Muscle of arm (tissue), 12 donors: ENCODE measurements around the gene HDAC4. TPM values are rescaled to one million over a fixed set of nuclear protein-coding genes. Genes with fewer than 3 reads are reported as not detected.

Source experiments
- DNase-seq: peaks from one replicate; pipeline ENCODE4 v3.0.0-alpha.2; 2013
- polyA plus RNA-seq, 12 donors: library from polyadenylated mRNA; unstranded; fragments of 120-200 nt; gene quantifications; one replicate each; pipeline ENCODE4 v1.2.1, GENCODE V29; 2013; ENCODE audit not compliant: insufficient read length in 12 of 12

Gene HDAC4
- polyA plus RNA-seq, 12 donors: 10.0 to 23.7 (median 13.5) TPM; not detected in 1

DNA sequence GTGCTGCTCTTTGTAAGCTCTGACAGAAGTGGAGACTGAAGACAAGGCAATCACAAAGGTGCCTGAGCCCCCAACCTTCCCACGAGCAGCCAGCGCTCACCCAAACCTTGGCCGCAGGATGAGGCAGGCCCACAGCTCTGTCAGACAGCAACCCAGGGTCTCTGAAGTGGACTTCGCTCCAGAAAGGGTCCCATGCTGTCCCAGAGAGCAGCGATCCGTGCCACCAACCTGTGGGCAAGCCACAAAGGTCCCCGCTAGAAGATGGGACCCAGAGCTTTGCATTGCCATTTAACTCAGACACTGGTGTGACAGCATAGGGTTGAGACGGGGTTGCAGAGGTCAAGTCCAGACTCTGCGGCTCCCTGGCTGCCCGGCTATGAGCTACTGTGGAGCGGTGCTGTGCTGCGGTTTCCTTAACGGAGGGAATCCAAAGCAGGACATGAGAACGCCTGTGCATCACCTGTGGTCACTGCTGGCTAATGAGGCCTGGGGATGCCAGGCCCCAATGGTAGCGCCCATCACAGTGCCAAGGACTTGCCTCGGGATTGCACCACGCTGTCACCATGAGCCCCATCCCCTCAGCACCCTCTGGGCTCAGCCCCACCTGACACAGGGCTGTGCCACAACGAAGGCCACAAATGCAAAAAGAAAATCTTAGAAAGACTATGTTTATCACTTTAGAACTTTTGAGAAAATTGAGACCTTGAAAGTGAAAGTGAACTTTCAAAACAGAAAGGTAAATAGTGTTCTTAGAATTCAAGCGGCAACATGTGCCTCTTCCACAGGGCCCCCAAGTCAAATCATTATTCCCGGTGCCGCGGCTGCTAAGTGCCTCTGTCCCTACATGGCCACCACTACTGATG is 103.4 kb downstream of the HDAC4 start:
- no peak for DNase-seq

DNA sequence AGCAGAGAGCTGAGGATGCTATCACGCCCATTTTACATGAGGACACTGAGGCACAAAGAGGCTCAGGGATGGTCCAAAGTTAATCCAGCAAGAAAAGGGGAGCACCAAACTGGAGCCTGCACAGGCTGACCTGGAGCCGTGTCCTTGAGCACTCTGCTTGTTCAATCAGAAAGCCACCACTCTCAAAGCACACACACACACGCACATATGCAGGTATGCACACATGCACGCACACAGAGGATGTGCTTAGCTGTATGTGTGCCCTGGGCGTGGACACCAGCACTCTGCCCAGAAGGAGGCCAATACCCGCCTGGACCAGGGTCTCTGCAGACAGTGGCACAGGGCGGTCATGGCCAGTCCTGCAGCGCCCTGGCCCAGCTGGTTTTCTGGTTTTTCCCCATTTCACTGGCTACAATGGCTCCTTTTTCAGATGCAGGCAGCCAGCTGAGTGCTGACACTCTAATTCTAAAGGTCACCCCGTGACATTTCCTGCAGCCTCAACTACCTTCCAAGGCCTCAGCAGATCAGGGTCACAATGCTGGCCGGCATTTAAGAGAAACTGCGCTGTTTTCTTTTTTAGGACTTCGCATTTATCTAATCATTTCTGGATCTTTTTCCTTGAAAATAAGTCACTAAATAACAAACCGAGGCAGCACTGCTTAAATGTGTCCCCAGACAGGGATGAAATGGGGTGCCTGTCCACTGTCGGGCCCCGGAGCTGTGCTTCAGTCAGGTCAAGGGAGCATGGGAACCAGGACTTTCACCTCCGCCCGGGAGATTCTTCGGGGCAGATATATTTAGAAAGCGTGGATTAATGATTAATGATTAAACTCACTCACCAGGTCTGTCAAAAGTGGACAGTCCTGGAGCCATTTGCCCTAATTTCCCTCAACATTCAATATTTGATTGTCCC is 104.5 kb downstream of the HDAC4 start:
- no peak for DNase-seq

DNA sequence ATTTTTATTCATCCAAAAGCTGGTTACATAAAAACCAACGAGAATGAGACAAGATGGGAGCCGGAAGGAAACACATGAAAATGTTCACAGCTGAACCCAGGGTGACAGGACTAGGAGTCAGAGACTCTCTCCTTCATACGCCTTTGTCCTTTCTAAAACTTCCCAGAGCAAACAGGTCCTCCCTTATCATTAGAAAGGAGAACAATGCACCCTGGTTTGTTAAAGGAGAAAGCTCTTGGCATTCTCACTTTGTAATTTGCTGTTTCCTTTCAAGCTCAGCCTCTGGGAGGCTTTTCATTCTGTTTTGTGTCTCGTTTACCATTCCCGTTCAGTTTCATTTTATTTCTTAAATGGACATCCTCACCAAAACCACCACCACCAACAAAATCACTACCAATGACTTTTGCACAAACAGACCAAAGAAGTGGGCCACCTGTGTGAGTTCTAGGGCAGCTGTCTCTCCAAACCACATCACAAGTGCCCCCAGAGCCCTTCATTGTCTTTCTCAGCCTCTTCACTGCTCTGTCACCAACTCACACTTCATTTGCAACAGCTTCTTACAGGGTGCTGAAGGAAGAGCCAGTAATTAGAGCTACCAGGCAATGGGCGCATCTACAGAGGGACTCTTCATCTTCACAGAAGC is 105.3 kb downstream of the HDAC4 start:
- DNase-seq: no peak

DNA sequence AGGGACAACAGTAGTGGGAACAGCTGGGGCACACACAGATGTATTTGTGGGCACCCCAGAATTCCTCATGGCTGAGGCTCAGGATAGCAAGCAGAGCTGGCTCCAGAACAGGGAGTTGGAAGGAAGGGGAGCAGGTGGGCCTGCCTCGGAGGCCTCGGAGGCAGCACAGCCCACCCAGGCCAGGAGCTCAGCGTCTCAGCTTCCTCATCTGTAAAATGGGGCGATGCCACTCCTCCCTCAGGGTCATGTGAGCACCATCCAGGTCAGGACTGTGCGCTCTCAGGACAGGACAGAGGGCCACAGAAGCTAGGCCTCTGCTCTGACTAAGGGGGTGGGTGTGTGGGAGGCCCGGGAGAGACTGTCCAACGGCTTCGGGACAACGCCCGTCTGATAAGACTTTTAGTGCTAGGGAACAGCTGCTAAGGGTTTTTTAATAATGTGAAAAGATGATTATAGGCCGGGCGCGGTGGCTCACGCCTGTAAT is 106.2 kb downstream of the HDAC4 start:
- DNase-seq: no peak

DNA sequence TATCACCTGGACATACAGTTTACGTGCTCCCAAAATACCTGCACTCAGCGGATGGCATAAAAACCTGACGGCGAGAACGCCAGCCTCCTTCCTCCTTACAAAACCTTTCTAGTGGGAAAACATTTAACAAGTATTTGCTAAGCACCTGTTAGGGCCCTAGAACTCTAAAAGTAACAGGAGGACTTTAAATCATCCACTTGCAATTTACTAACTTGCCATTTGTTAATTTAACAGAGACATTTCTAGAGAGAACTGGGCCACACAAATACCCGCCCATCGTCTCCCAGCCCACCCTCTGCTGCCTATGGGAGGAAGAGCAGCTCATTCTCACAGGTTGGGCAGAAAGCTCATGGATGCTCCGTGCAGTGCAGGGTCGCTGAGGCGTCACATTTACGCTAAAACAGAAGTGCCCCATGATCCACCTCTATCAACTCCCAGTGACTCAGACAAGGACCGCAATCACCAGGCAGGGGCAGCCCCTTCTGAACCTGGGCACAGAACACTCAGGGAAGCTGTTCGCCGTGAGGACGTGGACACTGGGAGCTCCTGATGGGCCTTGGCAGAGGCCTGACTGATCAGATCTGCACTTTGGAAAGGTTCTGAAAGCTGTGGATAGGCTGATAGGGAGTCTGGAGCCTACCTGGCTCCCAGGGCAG is 106.9 kb downstream of the HDAC4 start:
- DNase-seq: no peak

DNA sequence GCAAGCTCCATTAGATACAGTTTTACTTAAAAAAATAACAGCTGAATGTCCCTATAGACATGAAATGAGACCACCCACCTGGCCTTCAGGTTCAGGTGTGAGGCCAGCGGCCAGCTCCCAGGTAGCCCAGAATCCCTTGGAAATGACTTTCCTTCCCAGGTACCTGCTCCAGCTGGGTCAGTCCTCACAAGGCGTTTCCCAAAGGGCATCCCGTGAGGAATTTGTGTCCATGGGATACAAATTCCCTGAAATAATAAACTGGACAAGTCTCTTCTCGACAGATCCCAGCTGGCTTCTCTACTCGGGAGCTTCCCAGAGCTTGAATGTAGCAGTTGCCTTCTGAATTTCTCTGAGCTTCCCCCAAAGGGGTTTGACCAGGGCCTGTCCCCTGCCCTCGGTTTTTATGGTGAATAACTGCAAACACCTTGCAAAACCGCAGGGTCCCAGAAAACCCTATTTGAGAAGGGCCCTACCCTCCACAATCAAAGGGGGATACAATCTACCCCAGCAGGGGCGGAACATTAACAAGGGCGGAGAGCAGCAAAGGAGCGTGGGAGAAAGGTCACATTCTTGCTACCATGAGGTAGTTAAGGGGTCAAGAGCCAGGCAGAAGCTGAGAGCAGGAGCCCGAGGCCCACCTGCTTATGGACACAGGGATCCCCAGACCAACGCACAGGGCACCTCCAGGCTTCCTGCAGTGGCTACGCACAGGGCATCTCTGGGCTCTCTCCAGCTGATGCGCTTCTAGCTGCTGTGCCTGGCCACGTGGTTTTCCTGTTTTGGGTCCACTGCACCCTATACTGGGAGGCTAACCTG is 107.7 kb downstream of the HDAC4 start:
- no peak for DNase-seq

DNA sequence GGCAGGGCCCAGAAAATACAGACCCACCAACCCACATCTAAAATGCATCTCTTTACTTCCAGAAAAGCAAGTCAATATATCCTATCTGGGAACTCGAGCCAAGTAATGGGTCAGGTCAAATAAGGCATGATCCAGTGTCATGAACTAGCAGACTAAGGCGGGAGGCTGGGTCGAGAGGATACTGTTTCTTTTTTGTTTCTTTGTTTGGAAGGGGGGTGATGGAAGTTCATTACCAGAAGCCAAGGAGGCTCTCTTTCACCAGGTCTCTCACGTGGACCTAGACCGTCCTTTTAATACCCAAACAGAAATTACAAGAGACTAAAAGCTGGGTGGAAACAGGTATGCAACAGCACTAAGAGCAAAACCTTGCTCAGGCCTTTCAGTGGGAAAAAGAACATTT is 108.3 kb downstream of the HDAC4 start:
- no peak for DNase-seq

DNA sequence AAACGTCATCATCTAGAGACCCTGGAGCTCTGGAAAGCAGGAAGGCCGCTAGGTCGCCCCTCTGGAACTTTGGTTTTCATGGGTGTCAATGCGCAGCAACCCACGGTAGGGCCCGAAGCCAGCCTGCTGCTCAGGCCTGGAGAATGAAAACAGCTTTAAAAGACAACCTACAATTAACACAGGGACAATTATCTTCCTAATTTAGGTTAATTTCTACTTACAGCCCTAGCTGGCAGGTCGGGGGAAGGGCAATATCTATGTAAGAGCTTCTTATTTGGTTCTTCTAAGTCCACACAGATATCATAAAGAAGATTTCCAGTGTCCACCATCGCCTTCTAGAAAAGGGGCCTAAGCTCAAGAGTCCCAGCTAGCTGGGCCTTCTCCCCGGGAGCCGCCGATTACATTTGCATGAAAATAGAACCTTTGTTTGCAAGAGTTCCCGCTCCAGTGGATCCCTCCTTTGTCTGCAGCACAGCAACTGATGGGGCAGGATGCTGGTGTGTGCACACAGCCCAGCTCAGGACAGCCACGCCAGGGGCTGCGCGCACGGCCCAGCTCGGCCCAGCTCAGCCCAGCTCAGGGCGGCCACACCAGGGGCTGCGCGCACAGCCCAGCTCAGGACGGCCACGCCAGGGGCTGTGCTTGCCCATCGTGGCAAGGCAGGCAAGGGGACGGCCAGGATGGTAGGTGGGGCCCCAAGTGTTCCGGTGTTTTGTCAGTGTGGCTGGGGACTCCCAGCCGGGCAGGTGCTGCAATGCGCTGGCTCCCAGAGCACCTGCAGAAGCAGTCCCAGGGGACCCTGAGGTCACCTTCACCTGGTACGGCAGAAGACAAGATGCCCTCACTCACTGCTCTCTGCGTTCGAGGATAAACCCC is 109.1 kb downstream of the HDAC4 start:
- no peak for DNase-seq

DNA sequence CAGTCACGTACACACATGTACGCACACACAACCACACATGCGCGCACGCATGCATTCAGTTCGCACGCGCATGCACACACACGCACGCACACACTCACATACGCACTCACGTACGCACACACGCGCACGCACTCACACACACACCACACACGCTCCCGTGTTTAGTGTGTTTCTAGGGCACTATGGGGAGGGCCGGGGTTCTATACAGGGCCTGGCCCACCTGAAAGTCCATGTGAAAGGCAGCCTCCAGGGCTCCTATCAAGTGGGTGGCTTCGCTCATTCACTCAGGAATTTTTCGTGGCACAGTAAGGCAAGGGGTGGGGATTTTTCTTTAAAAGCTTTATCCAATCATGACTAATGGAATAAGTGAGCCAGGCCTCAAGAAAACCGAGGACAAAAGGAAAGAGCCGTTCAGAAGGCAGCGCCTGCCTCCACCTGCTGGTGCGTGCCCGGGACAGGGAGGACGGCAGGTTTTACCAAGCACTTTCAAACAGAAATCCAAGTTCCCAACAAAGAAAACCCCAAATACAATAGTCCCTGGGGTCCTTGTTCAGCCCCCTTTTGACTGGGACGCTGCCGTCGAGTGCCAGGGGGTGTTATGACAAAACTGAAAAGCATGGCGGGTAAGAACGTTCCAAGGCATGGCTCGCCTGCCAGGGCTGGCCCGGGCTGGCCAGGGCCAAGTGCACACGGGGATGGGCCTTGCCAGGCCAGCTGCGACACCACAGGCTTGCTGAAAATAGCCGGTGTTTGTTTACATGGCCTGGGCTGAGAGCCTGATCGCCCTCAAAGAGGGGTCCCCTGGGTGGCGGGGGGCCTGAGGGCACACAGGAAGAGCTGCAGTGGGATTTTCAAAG is 110.0 kb downstream of the HDAC4 start:
- no peak for DNase-seq

DNA sequence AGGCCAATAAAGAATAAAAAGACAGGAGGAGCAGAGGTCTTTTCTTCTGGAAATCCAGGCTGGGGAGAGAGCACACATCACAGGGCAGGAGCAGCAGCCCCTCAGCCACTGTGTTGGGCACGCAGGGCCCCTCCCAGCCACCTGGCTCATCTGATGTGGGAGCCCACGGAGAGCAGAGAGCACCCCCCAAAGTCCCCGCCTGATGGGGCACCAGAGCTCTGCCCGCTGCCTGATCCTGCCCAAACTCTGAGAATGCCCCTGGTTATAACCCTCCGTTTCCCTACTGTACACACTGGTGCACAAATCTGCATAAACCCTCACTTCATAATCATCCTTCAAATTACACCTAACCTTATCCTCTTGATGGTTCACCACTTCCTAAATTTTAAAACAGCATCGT is 111.3 kb downstream of the HDAC4 start:
- DNase-seq: no peak

DNA sequence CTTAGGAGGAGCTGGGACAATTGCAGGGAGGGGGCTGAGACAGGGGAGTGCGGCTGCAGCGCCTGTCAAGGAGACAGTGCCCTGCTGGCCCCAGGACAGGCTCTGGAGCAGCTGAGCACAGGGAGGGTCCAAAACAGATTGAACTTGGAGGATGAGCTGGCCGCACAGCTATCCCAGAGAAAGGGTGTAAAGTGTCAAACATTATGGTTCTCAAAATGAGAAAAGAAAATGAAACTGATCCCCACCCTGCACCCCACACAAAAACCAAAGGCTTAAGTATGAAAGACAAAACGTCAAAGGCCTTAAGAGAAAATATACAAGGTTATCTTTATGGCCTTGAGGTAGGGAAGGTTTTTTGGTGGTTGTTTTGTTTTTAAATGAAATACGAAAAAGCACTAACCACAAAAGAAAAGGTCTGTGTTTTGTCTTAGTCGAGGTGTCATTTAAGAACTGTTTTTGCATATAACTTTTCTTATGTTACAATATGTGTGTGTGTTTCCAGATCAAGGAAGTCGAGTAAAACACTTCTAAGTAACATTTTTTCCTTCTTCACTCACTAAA is 111.8 kb downstream of the HDAC4 start:
- DNase-seq: no peak

DNA sequence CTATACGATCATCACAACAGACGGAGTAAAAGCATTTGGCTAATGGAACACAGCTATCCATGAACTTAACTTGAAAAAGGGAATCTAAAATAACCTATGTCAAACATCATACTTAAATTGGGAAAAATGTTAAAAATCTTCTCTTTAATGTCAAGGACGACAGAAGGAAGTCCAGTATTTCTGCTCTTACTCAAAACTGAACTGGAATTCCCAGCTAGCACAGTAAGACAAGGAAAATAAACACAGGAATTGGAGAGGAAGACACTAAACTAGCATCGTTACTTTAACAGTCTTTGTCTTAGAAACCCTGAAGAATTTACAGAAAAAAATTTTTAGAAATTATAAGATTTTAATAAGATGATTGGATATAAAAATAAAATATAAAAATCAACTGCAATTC is 112.6 kb downstream of the HDAC4 start:
- no peak for DNase-seq

DNA sequence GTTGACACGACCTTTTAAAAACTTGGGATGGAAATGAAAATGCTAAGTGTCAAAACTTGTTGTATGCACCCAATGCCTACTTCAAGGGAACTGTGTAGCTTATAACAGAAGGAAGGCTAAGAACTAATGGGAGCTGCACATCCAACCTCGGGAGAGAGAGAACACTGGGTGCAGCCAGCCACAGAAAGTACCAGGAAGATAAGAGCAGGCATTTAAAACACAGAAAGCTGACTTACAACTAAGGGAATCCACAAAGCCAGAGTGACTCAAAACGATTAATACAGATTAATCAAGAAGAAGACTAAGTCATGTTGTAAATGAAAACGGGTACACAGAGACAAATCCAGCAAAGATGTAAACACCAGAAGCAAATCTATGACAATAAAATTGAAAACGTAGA is 113.4 kb downstream of the HDAC4 start:
- DNase-seq: no peak

DNA sequence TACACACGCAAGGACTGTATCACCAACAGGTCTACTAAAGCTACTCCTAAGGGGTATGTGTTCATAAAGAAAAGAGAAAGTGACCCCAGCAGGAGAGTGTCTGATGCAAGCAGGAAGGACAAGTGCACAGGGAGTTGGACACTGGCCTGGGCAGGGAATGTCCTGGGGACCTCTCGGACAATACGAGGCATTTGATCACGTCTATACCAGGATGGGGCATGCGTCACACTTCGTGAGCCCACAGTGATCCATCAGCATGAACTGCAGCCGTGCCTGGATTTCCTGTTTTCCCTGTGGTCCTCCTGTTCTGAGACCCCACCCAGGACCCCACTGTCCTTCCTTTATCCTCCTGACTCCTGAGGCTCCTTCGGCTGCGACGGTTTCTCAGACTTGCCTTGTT is 113.9 kb downstream of the HDAC4 start:
- no peak for DNase-seq

DNA sequence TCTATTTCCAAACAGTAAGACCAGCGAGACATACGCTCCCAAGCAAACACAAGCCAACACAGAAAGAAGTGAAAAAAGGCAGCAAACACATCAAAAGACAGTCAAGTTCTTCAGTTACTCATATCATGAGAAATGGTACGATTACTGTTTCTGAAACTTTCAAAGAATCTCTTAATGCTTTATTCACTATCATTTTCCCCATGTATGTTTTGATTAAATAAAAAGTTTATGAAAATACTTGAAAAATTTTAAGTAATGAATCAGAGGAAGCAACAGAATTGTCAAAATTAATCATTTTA is 114.9 kb downstream of the HDAC4 start:
- no peak for DNase-seq

DNA sequence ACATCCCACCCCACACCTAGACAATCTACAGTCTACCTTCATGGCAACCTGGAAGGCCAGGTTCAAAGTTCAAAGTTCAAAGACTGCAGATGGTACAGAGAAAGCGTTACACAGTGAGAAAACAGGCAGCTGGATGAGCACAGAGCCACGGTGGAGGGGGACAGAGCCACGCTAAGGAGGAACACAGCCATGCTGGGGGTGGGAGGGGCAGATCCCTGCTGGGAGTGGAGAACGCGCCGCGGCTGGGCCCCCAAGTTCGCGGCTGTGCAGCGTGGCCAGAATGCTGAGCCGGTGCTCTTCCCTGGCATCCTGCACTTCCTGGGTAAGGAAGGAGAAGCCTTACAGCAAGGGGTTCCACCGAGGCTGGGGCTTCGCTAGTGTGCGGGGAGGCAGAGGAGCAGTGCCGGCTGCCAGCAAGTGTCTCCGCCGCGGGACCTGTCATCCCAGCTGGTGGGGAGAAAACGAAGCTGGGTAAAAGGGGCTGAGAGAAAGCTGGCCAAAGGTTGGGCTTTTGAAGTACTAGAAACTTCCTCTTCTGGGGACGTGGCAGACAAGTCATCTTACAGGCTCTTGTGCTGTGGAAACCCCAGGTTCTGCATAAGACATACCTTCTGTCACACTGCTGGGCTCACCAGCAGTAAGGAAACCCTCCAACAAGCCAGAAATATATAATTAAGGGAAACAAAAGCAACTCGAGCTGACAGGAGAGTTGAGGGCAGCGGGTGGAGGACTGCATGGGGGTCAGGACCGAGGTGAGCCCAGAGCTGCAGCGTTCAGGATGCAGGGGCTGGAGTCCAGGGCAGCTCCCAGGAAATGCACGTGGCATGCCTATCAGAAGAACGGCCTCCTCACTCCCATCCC is 115.5 kb downstream of the HDAC4 start:
- DNase-seq: no peak

DNA sequence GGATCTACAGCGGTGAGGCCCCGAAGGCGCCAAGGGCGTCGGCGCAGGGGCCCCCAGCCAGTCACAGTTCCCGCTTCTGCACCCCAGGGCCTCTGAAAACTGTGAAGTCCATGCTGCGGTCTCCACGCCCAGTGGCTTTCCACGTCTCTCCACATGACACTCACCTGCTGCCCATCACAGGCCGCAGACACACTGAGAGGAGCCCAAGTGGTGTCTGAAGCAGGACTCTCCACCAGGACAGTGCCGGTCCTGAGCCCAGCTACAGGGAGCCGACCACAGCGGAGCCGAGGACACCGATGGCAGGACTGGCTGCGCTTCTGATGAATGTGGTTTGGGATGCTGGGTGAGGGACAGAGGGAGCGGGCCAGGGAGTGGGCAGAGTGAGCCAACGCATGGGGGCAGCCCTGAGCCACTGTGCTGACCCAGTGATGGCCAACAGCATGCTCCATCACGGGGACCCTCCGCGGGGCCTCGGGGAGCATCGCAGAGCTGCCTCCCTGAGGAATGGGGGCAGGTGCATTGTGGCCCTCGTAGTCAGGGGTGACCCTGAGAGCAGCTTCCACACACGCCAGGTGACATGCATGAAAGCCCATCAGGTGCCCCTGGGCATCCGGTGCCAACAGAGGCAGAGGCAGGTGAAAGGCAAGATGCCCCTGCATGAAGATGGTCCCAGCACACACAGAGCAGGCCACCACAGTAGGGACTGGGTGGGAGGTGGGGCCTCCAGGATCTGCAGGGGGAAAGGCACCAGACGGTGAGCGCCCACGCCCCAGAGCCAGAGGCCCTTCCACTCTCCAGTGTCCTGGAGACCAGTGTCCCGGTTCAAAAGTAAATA is 116.6 kb downstream of the HDAC4 start:
- no peak for DNase-seq
